ENCODE measurements around the gene PPFIBP1. TPM values are rescaled to one million over a fixed set of nuclear protein-coding genes. Genes with fewer than 3 reads are reported as not detected.
"Not testable (repeated sequence)": the region's sequence is repeated elsewhere in the genome, so short reads cannot be mapped to it uniquely, and the experiment has no call there.

The PPFIBP1 gene
- polyA plus RNA-seq, 1 donor, result 137 TPM

- no peak for DNase-seq
Observed at GRCh38 chr12:27653661-27654060, 129.7 kb downstream of the PPFIBP1 start.

DNA sequence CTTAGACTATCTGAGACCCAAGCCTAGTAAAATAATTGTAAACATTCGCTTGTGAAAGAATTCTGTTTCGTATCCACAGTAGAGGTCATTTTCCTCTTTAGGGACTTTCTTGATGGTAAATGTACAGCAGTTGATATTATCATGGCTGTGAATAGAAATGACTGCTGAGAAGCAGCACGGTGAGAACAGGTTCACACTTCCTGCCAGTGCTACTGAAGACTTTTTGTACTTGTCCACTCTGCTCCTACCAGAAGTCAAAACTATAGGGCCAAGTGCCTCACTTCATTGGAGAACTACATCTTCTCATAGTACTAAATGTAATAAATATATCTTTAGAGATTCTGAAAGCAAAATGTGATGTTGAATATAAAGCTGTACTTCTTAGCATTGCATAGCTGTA is 131.5 kb downstream of the PPFIBP1 start:
- not testable (repeated sequence) for DNase-seq

DNA sequence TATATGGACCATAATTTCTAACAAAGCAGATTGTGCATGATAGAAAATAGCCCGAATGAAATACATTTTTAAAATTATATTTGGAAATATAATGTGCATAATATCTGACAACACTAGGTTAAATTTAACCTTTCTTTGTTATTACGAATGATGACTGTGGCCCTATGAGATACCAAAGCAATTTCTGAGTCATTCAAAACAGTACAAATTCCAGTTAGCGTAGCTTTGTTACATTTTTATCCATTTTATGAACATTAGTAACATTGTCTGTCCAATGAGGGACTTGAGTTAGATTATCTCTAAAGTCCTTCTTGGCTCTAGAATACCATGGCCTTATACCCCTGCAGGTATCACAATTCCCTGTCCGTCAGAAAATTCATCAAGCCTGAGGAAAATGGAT is 133.3 kb downstream of the PPFIBP1 start:
- no peak for DNase-seq

DNA sequence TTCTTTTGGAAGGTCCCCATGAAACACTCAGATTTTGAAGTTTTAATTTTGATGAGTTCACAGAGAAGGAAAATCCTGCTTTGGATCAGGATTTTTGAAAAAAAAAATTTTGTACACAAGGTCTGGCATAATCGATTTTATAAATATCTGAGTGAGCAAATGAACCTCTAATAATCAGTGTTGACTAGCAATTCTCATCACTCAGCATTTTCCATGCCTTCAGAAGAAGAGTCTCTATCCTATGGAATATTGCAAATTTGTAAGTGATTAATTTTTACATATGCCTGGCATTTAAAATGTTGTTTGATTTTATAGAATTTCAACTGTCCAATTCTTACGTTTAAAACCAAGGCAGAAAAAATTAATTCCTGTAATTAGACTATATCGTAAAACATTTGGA is 141.7 kb downstream of the PPFIBP1 start:
- no peak for DNase-seq

- DNase-seq, result no peak
Observed at GRCh38 chr12:27666510-27666909, 142.5 kb downstream of the PPFIBP1 start.

DNA sequence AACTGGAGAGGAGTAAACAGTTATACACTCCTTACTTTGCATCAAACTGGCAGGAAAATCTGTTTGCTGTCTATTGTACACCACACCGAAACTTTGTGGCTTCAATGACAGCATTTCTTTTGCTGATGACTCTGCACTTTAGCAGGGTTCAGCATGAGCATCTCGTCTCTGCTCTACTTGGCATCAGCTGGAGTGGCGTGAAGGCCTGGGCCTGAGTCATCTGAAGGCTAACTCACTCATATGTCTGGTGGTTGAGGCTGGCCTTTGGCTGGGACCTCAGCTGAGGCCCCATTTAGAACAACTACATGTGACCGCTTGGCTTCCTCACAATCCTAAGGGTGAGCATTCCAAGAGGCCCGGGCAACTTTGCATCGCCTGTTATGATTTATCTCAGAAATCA is 143.5 kb downstream of the PPFIBP1 start:
- no peak for DNase-seq

DNA sequence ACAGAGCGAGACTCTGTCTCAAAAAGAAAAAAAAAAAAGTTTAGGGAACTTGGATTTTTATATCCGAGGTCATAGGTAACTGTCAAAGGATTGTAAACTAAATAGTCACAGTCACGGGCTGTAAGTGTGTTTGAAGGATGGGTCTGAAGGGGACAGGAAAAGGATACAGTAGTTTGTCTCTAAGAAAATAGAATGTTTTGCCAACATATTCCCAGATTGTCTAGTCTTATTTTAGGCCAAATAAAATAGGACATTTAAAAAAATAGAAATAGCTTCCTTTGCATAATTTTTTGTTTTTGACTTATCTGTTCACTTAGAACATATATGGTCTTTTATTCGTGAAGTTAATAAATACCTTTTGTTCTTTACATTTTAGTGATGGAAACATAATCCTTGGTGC is 148.0 kb downstream of the PPFIBP1 start:
- DNase-seq, result peak; percentile 24

- no peak for DNase-seq
Observed at GRCh38 chr12:27672643-27673042, 148.6 kb downstream of the PPFIBP1 start.

DNA sequence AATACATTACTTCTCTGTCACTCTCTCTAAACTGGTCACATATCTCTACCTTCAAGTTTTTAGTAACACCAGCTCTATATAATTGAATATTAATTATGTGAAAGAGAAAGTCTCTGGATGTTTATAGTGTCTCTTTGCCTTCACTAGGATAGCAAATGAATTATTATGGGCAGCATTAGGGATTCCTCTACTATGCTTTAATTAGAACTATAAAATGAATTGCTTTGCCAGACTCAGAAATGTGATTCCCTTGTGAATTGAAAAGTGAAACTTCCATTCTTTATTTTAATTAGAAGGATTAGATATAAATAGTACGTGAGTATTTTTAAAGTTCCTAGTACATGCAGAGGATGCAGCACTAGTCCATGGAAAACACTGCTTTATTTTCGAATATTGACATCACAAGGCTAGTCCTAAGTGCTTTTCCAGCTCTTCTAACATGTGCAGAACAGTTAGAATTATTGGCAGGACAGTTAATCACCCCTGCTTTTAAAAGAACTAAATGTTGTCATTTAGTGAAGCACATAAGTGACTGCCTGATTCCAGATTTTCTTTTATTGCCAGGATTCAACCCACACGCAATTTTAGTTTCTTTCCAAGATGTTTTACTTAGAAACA is 149.2 kb downstream of the PPFIBP1 start:
- DNase-seq, result no peak

DNA sequence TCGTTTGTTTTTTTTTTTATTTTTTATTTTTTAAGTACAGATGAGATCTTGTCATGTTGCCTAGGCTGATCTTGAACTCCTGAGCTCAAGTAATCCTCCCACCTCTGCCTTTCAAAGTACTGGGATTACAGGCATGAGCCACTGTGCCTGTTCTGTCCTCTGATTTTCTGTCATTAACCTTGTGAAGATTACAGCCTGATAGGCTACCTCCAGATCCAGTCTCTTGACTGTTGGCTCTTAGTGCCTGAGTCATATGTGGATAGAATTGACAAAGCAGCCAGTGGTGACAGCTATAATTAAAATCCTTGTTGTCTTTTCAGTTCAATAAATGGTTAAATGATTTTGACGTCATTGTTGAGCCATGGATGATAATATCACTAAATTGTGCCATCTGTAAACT is 151.0 kb downstream of the PPFIBP1 start:
- no peak for DNase-seq

DNA sequence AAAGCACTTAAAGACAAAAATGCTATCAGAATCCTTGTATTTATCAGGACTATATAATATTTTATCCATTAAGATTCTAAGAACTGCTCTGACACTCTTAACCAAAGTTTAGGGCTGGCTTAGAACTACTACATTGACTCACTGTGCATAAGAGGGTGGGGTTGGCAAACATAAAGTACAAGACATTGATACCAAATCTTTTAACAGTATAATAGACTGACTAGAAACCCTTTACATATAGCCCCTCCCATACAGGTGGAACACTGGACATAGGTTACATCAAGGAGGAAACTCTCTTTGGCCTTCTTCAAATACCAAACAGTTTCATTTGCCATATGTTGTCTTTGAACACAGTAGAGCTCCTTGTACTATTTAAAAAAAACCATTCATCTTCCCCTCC is 156.6 kb downstream of the PPFIBP1 start:
- no peak for DNase-seq

GRCh38 chr12:27682534-27682933 is 158.5 kb downstream of the PPFIBP1 start:
- DNase-seq, result no peak

DNA sequence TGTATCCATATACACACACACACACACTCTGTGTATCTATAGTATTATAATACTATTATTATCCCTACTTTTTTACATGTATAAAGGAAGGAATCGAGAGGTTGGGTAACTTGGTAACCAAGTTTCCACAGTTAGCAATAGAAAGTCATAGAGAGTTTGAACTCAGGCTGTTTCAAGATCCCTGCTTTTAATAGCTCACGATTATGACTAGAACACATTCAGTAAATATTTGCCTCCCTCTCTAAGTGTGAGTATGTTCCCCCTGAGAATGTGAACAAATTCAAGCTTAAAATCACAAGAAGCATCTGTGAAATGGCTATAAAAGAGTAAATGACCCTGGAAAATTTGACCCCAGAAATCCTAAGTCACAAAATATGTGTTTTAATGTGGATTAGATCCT is 161.3 kb downstream of the PPFIBP1 start:
- no peak for DNase-seq

DNA sequence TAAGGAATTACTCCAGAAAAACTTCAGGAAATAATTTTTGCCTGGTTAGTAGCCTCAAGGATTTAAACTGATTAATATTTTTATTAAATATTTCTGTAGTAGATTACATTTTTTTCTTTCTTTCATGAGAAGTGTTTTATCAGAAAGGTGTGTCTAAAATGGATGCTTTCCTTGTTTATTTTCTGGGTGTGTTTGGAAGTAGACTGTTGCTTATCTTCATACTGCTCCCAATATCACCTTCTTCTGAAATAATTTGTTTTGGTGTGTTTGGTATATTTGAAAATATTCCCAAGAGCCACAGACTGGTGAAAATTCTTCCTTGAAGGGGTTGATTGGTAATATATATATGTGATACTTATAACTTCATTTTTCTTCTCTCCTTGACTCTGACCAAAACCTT is 162.1 kb downstream of the PPFIBP1 start:
- no peak for DNase-seq

DNA sequence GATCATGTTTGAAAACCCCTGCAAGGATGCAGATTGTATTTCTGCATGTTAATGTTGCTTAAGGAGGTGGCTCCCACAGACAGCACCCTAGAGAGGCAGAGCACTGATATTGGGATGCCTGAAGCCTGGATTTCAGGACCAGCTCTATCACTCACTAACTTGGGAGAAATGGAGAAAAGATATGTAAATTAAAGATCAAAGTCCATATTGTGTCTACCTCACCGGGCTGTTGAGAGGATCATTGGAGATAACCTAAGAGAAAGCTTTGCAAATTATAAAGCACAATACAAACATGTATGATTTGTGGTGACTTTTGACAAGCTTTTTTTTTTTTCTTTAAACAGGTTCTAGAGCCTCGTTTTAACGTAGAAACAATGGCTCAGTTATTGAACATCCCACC is 164.7 kb downstream of the PPFIBP1 start:
- no peak for DNase-seq

GRCh38 chr12:27689558-27690180 is 165.7 kb downstream of the PPFIBP1 start:
- DNase-seq, result no peak

DNA sequence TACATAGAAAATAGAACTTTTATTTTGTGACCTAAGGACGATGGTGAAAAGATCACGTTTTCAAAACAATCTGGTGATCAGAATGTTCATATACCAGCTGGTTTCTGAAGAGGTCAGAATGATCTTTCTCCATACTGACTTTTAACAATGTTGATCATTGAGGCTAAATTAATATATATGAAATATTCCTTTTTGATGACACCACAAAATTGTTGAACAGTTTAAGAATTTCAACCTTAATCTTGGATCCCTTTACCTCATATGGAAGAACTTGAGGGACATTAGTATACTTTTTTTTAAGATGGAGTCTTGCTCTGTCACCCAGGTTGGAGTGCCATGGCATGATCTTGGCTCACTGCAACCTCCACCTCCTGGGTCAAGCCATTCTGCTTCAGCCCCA is 169.4 kb downstream of the PPFIBP1 start:
- no peak for DNase-seq

GRCh38 chr12:27695556-27696292 is 171.7 kb downstream of the PPFIBP1 start:
- no peak for DNase-seq

DNA sequence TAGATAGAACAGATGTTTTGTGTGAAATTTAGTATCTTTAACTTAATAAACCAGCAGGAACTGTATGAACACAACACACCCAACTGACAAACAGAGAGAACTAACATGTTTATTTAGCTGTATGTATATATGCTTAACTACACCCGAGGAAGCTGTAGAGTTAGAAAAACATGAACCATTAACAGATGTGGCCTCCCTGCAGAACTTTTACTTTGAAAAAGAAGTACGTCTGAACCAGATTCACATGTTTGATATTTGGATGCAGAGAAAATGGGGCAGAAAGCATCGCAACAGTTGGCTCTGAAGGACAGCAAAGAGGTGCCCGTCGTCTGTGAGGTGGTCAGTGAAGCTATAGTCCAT is 172.3 kb downstream of the PPFIBP1 start, which contains the start of gene REP15:
Gene REP15, plus strand, starts transcription at position 155 of the 360 bp plus-strand sequence. Its CDS starts 116 bp downstream, at position 271.
- DNase-seq, result no peak

- DNase-seq, result no peak
Observed at GRCh38 chr12:27696864-27697564, 173.0 kb downstream of the PPFIBP1 start.

- DNase-seq, result peak; percentile 79
Observed at GRCh38 chr12:27703720-27704452, 179.9 kb downstream of the PPFIBP1 start.

- no peak for DNase-seq
Observed at GRCh38 chr12:27705263-27705662, 181.3 kb downstream of the PPFIBP1 start.

Measured in left kidney (tissue), 2 donors.